HG03103 (cell line): ENCODE results near the gene GNAQ.
A peak's percentile ranks its signal among the peaks of the same experiment; 100 is the strongest.

ENCODE experiments used
- ATAC-seq: cut with Tn5 transposase; IDR thresholded peaks from one replicate; pipeline ENCODE4 v1.9.1; 2021; ENCODE audit warnings: low read depth; ENCODE audit not compliant: unreplicated experiment

GNAQ gene

DNA sequence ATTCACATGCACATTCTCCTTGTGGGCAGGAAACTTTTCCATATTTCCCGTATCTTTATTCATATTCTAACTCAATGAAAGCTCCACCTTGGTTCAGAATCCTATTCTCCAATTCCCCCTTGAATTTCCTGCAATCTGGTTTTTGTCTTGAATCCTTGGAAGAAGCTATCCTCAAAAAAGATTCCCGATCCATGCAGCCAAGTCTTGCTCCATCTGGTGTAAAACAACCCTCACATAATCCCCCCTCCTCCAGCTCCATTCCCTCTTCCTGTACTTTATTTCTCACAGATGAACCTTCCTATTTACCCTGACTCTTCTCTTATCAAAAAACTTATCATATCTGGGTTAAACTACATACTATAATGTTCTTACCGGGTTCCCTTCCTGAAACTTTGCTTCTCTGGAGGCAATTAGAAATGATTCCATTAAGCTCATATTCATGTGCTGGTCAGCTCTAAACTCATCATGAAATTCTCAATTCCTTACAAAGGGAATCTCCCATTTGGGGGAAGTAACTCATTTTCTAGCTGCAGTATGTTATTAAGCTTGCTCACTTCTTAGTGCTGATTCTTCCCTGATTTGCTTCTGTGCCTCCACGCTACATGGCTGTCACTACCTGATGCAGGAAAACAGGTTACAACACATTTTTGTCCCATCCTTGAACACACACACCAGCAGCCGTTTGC is 81.7 kb downstream of the GNAQ start:
- ATAC-seq: no peak

DNA sequence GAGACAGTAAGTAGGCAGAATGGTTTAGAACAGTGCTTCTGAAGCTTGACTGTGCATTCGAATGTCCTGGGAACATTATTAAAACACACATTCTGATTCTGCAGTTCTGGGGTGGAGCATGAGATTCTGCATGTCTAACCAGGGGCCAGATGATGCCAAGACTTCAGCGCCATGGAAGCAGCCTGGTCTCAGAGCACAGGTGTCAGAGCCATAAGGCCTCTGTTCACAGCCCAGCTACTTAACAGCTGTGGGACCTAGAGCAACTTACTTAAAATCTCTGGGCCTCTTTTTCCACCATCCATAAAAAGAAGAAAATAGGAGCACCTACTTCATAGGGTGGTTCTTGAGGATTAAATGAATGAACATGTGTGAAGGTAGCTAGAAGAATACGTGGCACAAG is 84.0 kb downstream of the GNAQ start:
- ATAC-seq: no peak

DNA sequence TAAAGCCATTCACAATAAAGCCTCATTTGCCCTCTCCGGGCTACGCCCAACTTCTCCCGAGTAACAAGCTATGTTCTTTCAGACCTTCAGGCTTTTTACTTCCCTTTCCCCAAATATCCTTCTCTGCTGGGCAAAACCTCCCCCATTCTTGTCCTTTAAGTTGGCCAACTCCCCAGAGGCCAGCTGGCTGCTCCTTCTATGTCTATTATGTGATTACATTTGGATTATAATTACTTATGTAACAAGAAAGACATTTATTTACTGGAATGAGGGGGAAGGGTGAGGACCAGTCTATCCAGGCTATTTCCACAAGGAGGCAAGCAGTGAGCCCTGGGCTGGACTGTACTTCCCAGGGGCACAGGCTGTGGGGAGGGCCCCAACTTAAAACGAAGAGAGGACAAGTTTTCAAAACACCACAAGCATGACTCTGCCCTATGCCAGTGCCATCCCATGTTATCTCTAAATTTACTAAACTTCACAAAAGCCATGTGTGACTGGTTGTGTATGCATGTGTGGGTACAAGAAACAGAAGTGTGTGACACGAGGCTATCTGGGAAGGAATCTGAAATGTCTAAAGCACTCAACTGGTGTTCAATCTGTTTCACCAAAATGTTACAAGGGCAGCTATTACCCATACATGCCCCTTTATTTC is 84.5 kb downstream of the GNAQ start:
- ATAC-seq: no peak

DNA sequence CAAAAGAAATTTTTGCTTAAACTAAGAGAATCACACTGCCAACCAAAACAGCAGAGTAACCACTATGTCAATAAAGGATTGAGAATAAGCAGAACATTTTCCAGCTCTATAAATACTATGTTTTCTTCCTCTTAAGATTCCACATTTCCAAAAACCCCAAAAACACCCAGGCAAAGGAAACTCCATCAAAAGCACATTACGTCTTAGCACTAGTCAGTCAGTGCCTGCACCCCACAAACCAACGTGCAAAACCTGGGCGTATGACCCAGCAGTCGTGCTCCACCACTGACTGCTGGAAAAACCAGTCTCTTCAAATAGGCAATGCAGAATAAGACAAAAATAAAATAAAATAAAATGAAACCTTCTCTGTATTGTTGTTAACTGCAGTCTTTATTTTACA is 85.3 kb downstream of the GNAQ start:
- ATAC-seq: no peak

DNA sequence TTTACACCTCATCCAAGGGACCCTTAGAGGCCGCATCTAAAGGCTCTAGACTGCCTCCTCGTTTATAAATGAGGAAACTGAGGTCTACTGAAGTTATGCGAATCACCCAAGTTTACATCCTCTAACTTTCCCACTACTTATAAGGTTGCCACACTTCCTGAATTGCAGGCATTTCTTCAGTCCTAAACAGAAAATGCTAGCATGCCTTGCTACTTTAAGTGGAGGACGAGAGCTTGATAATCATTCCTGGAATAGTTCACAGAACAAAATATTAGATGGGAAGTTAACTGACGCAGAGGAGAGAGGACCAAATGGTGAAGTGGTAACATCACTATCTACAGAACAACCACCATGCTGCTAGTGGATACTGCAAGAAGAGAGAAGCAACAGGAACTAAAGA is 85.8 kb downstream of the GNAQ start:
- no peak for ATAC-seq

DNA sequence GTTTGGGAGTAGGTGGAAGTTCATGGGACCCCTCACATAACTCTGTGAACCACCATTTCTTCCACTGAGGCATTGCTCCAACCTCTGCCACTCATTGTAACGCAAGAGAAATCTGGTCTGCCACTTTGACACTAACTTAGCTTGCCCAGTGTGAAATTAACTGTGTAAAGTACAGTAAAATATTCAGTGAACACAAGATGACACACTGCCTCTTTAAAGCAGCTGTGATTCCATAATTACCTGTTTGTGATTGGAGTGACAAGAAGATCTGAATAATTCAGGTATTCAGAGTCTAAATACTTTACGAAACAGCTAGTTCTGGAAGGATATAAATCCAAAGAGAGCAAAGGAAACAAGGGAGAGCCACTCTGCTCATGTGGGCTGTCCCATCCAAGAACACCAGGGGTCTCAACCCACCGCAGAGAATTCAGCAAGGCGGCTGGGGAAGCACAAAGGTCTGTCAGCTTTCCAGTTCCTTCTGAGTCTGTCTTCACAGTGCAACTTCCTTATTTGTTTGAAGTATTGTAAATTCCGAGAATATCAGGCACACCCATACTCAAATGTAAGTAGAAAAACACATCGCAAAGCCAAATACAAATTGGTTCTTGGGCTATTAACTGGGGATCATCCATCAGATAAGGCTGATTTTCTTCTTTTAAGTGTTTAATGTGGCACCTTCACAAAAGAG is 86.9 kb downstream of the GNAQ start:
- ATAC-seq: no peak

DNA sequence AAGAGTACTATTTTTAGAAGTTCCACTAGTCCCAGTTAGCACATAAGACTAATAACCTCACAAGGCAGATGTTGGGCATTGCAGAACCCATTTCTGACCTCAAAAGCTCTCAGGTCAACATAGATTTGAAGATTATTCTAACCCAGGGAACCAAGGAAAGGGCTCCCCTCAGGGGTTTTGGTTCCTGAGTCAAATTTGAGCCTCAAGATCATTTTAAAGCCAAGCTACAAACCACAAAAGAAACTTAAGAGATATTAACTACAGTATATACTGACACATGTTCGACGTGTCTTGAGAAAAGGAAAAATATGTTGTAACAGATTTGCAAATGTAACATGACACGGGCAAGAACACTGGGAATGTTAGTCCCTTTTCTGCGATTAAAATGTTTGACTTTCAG is 88.6 kb downstream of the GNAQ start:
- ATAC-seq: no peak

DNA sequence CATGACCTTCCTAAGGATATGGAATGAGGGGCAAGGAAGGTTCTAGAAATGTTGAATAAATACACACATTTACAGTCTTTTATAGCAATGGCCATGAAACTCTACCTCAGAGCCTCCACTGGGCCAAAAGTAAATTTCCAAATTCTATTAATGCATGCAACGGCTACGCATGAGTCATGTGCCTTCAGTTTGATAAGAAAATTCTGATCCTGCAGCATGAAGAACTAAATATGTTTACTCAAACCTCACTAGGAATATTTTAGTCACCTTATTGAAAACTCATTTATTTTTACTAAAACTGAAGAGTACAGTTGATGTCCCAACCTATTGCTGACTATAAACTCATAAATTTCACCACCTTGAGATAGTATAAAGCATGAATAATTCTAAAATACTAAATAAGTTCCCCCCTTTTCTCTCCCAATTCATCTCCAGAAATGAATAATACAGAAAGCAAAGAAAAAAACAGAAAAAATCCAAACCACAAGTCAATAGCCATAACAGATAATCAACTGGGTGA is 92.4 kb downstream of the GNAQ start:
- ATAC-seq: no peak

DNA sequence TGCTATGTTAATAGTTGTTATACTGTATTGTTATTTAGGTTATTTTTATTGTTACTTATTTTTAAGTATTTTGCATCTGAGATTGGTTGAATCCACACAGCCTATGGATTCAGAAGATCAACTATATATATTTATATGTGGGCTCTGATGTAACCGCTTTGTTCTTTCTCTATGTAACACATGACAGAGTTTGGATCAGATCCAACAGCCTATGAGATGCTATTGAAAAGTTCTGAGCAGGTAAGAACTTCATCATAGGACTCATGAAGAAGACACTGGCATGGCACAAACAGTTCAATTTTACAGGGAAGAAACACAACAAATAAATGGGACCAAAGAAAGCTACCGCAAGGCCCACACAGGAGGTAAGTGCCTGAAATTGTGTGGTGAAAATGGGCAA is 93.4 kb downstream of the GNAQ start:
- ATAC-seq: no peak

DNA sequence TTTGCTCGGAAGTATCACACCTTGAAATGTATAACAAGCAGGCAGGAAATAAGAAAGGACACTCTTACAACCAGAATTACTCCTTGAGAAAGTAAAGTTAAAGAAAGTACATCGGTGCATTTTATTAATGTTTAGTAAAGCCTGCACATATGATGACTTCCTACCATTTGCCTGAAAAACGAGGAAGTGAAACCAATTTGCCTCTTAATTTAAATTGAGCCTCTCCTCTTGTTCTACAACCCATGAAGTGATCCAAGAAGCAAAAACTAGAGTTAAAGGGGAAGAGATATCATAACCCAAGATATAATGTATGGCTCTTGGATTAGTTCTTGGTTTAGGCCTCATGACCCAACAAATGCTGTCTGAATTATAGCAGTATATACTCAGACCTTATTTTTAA is 95.6 kb downstream of the GNAQ start:
- peak; percentile 63 for ATAC-seq

DNA sequence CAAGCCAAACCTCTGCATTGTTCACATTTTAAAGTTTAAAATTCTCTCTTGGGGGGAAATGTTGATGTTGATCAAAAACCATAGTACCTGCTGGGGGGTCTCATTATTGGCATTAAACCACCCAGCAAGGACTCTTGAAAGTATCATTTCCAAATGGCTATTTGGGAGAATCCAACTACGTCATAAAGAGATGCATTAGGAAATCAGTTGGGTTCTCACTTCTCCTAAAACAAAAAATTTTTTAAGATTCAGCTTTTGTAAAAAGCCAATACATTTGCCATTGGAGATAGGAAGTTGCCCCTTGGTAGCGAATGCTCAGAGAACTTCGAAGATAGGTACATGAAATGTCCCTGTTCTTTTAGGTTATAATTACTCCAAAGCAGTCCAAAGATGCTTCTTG is 96.4 kb downstream of the GNAQ start:
- ATAC-seq: no peak

DNA sequence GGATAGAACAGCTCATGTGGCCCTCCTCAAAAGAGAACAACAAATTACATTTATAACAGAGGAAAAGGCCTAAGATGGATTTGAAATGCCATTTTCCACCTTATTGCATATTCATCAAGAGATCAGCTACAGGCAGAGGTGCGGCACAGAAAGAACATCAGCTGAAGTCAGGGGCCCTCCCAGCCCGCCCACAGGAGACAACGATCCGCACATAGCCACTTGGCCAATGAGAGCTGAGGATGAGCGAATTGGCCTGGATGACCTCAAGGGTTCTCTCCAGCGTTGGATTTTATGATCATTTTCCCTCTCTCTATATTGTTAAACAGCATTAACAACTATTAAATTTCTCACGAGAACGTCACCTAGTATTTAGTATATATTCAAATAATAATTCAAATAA is 97.6 kb downstream of the GNAQ start:
- ATAC-seq: no peak

DNA sequence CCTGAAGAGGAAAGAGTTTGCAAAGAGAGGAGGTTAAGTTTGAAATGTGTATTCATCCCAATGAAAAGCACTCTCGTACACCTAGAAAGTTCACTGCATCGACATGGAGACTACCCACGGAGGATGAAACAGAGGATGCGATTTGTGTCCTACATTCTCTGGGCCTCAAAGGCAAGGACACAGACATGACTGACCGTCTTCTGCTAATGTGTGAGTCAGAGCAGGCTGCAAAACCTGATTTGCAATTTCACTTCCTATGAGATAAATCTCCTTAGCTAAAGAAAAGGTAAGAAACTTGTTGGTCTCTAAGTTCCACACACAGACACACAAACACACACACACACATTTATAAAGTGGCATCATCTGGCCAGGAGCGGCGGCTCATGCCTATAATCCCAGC is 98.6 kb downstream of the GNAQ start:
- no peak for ATAC-seq

DNA sequence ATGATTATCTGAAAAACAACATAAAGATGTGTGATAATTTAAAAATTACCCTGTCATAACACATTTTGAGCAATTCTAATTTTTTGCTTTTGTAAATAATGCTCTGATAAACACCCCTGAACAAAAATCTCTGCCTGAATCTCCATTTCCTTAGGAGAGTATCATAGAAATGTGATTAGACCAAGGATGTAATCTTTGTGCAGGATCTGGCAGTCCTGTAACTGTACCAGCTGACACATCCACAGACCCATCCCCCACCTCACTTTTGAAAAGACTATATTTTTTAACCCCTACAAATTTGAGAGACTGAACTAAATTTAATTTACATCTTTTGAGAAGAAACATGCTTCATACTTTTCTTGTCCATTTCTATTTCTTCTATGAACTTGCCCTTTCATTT is 101.7 kb downstream of the GNAQ start:
- ATAC-seq: no peak

DNA sequence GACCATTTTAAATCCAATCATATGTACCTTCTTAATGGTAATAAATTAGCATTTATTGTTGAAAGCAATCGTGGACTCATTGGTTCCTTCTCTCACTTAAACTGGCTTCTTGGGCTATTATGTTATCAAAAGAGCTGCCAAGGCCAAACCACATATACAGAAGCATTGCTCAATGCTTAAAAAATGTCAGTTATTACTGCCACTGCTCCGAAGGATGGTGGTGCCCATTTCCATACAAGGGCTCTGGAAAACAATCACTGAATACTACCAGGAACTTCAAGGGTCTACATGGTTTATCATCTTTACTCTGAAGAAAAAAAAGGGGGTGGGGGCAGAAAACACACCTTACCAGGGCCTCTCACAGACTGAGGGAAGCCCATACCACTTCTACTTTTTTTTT is 104.3 kb downstream of the GNAQ start:
- ATAC-seq: no peak

DNA sequence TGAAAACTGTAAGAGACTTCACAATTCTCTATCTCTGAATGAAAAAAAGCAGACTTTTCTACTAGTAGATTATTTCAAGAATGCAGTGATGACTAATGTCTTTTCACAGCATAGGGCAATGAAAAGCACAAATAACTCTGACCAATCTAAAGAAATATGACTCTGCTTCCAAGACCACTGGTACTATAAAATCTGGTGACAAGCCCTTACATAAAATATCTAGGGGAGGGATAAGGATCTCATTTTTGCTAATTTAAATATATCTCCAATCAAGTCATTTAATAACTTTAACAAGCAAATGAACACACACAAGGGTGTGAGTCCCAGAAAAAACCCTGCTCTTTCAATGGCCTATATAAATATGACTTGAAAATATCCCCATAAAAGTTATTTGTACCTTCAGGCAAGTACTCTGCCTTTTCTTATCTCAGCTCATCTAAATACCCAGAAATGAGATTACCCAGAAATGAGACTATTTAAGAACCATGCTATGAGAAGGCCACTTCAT is 105.2 kb downstream of the GNAQ start:
- ATAC-seq: no peak

DNA sequence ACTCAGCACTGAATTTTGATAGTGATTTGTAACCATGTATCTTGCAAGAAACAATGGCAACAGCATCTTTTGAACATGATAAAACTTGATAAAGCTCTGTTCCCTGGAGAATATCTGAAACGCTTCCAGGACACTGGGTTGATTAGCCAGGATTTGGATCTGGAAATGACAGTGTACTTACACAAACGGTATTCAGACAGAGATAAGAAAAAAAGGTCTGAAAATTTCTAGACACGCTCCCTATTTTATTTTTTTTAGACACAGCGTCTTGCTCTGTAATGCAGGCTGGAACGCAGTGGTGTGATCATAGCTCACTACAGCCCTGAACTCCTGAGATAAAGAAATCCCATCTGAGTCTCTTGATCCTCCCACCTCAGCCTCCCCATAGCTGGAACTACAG is 109.0 kb downstream of the GNAQ start:
- no peak for ATAC-seq

DNA sequence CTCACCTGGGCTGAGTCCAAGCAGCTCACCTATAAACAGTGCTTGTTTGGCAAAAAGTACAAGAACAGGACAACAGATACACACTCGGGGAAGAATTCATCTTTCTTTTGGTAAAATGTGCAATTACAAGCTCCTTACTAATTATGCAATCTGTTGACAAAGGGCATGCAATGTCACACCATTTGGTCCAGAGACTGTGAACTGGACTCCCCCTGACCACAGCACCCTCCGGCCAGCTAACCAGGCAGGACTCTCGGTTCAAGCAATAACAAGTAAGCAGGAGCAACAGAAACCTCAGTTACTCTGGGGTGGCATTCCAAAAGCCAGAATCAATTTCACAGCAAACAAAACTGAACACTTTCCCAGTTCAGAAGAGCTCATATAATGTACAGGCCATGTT is 113.8 kb downstream of the GNAQ start:
- no peak for ATAC-seq

DNA sequence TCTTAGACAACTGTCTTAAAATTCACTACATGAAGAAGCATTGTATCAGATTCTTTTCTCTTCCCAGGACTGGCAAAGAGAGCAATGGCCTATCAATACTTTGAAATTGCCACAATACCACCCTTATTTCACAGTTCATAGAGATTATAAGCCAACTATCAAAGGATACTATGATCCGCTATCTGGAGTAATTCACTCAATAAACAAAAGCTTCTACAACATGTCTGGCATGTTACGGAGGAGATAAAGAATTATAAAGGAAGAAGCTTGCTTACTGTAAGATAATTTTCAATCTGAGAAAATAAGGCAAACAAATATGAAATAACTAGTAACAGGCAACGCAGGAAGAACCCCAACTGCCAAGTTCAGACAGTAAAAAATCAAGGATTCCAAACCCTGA is 114.8 kb downstream of the GNAQ start:
- ATAC-seq: no peak

DNA sequence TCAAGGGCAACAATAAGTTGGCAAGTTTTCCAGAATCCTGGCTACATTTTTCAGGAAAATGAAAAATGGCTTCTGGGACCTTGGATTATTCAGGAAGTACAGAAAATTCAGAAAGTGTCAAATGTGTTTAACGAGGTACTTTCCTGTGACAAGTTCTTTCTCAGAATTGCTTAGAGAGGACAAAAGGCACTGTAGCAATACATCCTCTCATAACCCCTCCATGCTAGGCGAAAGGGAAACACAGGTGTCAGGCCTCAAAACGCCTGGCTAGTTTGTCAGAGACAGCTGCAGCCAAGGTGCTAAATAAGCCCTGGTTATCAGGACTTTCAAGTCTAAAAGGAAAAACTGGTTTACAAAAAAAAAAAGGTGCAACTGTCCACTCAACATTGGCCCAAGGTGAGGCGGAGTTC is 115.2 kb downstream of the GNAQ start:
- ATAC-seq: no peak

DNA sequence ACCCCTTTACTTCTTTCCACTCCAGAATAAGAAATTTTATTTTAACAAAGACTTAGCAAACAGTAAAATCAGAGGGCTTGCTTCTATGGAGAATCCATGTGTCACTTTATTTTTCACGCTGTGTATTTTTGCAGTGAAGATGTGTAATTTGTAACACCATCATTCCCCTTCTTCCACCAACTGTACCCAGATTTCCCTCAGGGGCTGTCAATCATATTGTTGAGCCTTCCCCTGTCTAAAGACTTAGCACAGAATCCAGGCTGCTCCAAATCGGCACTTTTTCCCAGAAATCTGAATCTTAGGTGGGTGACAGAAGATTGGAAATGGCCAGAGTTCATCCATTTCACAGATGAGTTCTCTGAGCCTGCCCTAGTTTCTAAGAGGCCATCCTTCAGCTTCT is 115.9 kb downstream of the GNAQ start:
- ATAC-seq: no peak
